ENCODE results near the gene PCP2.
A peak's percentile ranks its signal among the peaks of the same experiment; 100 is the strongest.

Gene PCP2

DNA sequence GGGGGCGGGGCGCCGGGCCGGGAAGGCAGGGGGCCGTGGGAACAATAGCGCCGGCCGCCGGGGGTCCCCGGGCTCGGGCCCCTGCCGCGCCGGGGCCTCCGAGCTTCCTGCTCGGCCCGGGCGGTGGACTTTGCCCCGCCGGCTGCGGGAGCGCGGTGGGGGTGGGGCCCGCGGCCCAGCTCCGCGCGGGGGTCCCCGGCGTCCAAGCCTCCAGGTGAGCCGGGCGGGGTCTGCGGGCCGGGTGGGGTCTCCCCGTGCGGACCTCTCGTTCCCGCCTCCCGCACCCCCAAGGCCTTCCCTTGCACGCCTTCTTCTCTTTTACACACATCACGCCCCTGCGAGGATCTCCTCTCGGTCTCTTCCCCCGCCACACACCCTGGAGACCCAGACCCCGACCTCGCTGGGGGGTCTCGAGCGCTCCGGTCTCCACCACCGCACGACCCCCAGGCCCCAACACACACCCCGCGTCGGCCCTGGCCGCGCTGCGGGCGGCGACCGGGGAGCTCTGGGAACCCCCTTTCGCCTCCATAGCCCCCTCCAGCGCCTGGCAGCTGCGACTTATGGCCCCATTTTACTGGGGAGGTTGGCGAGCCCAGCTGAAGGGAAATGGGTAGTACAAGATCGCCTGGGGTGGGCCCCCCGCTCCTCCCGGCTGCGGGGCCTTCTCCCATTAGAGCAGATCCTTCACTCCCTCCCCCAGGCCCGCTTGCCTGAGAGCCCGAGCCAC lies 37.1 kb downstream of the PCP2 start:
- DNase-seq: no peak

DNA sequence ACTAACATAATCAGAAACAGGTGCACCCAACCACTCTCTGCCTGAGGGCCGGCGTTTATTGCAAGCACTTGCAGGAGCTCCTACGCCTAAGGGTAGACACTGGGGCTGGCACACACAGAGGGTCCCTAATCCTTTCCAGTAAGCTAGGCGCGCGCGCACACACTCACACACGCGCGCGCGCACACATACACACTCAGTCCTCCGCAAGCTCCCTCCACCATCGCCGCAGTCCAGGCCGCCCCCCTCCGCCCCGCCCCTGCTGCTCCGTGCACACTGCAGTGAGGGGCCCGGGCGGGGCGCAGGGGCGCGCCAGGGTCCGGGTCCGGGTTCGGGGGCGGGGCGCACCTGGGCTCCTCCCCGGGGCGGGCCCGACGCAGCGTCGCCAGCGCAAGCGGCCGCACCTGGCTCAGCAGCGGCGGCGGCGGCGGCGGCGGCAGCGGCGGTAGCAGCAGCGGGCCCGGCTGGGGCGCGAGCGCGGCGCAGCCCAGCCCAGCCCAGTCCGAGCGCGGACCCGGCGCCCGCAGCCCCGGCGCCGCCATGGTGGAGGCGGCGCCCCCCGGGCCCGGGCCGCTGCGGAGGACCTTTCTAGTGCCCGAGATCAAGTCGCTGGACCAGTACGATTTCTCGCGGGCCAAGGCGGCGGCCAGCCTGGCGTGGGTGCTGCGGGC lies 37.9 kb downstream of the PCP2 start, which contains the start of gene CAMSAP3:
TSS of gene CAMSAP3 (plus strand) at position 398 of the 668 bp plus-strand sequence. CDS start at position 538, 140 bp downstream.
- DNase-seq: peak; percentile 53

DNA sequence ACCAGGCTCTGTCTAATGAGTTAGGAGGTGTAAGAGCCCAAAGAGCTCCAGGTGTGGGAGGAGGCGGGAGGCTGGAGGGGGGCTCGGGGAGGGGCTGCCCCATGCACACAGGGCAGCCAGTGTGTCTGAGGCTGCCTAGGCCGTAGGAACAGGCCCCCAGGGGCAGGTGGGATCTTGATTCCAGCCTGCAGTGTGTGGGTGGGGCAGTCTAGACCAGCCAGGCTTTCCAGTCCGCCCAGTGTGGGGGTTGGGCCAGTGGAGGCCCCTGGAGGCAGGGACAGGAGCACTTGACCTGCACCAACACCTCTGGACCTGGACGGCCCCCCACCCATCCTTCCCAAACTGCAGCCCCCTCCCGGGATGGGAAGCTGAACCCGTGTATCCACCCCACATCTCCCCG lies 43.3 kb downstream of the PCP2 start:
- no peak for DNase-seq

DNA sequence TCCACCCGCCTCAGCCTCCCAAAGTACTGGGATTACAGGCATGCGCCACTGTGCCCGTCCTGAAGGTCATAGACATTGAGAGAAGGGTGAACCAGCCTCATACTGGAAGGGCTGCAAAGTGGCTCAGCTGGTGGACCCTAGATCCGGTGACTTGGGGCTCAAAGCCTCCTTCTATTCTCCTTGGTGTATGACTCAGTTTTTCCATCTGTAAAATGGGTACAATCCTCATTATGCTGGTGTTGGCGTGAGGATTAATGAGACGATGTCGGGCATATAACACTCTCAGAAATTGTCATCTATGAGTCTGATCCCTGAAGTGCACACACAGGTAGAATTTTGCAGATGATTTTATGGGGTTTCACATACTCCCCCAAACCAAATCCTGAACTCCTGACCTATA lies 43.7 kb downstream of the PCP2 start:
- no peak for DNase-seq

DNA sequence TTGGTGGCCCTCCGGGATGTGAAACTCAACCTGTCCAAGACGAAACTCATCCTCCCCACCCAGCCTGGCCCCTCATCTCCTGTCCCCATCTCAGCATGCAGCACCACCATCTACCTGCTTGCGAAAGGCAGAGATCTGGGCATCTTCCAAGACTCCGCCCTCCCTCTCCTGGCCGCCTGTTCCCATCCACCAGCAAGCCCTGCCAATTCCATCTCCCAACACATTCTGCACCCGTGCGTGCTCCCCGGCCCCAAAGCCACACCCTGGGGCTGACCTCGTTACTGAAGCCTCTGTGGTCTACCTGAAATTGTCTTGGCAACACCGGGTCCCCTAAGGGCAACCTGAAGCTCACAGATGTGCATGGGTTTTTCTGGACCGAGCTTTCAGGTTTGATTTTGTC lies 51.1 kb downstream of the PCP2 start:
- DNase-seq: no peak
